GM18505 (cell line): ENCODE results near the gene BCCIP.

Experiments used
- ATAC-seq: cut with Tn5 transposase; IDR thresholded peaks from one replicate; pipeline ENCODE4 v1.9.1; 2021; ENCODE audit not compliant: unreplicated experiment
- POLR2A ChIP-seq: IDR thresholded peaks from 4 replicates; pipeline ENCODE4 v1.6.1; 2011; ENCODE audit warnings: borderline replicate concordance; ENCODE audit not compliant: insufficient read depth, insufficient read length; ENCODE audit errors: extremely low read depth

The BCCIP gene

DNA sequence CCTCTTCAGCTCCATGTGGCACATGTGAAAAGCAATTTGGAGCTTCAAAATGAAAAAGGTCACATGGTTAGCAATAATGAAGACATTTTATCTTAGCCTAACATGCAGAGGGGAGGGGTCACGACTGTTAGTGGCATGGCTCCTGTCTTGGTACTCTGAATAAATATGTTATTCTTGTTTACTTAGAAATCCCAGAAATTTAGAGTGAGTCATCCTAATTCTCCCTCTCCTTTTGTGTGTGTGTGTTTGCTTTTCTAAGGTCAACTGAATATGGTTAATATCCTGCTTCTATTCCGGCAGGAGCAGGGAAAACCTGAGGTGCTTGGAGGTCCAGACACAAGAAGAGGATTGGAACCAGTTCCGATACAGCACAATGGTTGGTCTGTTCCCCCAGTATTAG is 17.6 kb downstream of the BCCIP start:
- no peak for ATAC-seq
- no peak for TF ChIP-seq POLR2A

DNA sequence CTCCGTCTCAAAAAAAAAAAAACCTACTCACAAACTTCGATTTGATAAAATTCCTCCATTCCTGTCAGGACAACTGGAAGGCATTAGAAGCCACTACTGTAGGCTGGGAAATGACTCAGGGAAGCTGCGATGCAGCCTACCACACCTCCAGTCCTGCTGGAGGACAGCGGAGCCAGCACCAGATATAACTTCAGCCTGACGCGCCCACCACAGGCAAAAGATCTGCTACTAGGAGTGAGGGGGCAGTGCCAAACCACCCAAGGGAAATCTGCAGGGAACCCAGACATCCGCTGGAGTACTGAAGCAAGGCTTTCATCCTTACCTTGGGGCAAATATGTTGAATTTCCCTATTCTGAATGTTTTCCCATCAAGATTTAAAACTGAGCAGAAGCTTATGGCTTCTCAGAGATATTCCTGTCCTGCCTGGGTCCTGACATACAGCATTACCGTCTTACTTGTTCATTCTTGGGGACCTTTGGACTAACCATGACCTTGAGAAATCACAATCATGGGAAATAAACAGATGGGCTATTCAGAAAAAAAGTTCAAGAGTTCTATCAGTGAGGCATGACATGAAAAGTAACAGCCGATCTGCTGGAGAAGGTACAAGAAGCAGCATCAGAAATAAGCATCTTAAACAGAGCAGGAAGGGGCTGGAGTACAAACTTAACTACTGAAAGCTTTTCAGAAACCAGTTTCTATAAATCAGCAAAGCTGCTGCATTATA is 20.4 kb downstream of the BCCIP start:
- TF ChIP-seq POLR2A = no peak
- ATAC-seq = no peak

DNA sequence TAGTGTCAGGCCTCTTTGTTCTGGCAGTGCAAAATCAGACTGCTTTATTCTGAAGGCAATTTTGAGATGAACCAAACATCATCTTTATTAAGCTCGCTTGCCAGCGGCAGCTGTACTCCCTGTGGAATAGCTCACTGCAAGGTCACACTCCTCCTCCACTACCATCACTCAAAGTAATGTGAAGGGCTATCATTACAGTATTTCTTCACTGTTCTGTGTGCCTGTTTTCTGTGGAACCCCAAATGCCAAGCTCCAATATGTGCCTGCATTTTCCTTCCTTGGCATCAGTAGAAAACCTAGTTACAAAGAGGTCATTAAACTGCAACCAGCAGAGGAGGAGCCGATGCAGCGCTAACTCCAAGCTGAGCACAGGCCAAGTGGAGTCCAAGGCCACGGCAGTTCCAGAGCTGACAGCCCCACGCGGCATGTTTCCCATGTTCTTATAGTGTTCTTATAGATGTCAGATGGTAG is 21.4 kb downstream of the BCCIP start:
- ATAC-seq = no peak
- no peak for TF ChIP-seq POLR2A

DNA sequence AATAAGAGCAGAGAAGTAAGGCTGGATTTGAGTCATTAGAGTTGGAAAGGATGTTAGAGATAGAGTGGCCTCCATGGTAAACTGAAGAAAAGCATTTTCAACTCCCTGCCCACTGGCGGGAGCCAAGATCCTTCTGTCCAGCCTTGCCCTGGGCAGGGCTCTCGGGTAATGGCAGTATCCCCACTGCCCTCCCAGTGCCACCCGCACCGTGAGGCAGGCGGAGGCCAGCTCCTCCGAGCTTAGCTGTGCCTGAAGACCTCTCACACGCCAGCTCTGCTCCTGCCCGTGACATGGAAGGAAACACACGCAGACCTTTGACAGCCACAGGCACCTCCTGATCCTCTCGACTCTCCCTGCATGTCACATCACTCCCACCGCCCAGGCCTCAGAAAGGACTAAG is 22.3 kb downstream of the BCCIP start:
- no peak for ATAC-seq
- TF ChIP-seq POLR2A = no peak

DNA sequence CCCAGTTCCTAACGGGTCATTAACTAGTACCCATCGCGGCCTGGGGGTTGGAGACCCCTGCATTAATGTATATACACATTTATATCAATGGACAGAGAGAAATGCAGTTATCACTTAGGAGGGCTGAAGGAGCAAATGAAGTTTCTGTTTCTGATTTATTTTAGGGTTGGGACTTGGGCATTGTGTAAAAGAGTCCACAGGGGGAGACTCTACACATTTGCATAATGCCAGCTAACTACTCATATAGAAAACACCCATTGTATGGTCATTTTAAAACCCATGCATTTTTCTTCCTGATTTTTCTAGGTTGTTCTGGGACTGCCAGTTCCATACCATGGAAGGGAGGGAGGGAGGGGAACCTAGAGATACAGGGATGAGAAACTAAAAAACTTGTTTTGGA is 23.5 kb downstream of the BCCIP start:
- no peak for TF ChIP-seq POLR2A
- no peak for ATAC-seq

DNA sequence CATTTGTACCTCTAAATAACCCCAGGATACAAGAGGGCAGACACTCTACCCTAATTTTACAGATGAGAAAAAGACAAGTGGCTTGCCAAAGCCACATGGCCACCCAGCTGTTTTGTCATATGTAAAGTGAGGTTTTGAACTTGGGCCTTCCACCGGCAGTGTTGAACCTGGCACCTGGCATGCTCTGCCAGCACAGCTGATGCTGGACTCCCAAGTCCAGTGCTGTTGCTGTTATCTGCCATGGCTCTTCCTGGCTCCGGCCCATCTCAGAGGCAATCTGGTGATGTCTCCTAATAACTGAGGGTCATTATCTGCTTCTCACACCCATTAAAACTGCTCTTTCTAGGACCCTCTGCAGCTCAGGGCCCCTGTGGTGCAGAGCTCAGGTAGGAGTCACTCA is 25.0 kb downstream of the BCCIP start:
- no peak for TF ChIP-seq POLR2A
- ATAC-seq = no peak

DNA sequence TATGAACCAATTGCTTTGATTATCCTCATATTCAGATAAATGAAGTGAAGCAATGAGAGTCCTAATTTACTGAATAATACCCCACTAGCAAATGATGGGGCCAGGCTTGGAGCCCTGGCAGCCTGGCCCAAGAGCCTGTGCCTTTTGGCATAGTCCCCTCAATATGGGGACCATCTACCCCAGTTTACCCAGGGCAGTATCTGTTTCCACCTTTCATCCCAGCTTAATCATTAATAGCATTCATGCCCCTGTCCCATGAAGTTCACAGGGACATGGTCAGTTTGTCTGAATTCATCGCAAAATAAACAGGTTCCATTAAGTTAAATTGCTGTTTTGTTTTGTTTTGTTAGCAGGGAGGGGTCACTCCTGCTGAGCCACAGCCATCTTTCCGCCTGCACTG is 25.5 kb downstream of the BCCIP start:
- no peak for TF ChIP-seq POLR2A
- no peak for ATAC-seq

DNA sequence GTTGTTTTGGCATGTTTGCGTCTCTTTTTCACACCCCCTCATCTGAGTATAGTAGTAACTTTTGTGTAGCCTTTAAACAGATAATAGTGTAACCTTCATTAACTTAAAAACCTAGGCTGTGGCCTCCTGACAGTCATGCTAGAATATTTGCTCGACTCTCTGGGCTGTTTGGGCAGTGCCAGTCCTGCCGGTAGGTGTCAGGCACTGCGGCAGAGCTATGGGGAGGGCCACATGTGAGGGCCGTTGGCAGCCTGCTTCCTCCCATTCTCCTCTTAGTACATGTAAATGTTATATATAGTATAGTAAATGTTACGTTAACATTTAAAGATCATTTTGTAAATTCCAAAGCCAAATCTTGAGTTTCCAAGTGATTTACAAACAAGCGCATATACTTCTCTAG is 26.1 kb downstream of the BCCIP start:
- no peak for ATAC-seq
- no peak for TF ChIP-seq POLR2A

DNA sequence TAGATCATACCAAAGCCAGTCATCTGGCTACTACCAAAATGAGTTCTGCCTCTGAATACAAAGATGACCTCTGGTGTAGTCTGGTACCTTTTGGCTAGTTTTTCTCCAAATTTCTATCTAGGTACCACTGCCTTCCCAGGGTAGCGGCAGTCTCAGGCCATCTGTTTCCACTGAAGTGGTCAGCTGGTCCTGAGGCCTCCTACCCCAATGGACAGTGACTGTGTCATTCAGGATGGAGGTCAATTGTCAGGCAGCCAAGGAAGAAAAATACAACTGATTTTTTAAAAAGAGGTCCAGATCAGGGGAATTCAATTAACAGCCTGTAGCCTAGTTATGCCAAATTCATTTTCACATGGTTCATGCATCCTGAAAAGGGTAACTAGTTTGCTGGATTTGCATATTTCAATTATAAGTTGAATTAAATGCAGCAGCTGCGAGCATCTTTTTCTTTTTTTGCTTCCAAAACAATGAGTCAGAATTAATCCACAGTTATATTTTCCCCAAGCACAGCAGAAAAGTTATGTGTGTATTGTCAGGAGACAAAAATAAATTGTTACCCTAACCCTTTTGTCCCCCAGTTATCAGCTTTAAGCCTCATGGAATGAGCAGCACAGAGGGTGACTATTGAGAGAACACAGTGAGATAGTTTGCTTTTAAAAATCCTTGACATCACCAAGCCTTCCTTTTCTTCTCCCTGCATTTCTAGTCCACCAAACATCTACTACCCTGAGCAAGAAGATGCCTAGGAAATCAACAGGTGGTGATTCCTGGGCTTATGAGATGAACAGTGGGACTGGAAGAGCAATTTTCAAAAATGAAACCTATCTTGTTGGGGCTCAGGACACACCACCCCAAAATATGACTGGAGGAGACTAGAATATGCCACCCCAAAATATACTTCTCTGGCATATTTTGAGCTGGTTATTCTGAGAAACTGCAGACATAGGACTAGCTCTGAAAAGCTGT is 27.7 kb downstream of the BCCIP start:
- no peak for TF ChIP-seq POLR2A
- no peak for ATAC-seq

DNA sequence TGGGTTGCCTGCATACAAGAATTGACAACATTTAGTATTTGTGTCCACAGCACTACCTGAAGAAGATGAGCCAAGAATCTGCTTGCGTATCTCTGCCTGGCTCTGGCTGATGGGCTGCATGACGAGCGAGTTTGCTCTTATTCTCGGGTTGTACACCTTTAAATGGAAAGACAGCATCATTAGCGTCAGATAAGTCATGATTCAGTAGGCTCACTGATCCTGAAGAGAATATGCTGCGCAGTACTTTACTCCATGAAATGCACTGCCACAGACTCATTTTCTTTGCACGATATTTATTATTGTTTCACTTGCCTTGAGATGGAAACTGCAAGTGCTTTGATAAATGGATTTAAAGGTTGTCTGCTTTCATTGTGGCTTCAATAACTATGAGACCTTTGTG is 29.1 kb downstream of the BCCIP start:
- ATAC-seq = no peak

DNA sequence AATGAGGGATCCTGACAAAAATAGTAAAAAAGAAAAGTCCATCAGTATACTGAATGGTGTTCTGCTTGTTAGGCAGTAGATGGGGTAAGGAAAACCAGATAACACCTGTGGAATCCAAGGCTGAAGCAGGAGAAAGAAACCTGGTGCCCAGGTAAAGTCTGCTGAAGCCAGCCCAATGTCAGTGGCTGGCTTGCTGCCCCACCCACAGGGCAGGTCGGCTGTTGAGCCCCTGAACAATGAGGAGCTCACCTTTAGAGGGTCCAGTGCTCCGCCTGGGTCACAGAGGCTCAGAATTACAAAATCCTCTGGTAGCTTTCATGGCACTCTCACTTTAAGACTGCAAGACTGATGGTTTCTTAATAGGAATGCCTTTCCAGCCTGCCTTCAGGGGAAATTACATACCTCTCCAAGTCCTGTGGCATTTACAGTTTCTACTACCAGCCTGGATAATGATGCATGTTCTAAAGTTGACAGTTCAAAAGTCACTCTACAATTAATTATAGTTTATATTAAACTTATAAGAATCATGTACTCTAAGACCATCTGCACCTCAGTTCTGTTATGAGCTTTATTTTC is 33.9 kb downstream of the BCCIP start:
- TF ChIP-seq POLR2A = no peak
- ATAC-seq = no peak

More for the DNA sequence above, 29.1 kb downstream of the BCCIP start:
- TF ChIP-seq POLR2A = no peak

DNA sequence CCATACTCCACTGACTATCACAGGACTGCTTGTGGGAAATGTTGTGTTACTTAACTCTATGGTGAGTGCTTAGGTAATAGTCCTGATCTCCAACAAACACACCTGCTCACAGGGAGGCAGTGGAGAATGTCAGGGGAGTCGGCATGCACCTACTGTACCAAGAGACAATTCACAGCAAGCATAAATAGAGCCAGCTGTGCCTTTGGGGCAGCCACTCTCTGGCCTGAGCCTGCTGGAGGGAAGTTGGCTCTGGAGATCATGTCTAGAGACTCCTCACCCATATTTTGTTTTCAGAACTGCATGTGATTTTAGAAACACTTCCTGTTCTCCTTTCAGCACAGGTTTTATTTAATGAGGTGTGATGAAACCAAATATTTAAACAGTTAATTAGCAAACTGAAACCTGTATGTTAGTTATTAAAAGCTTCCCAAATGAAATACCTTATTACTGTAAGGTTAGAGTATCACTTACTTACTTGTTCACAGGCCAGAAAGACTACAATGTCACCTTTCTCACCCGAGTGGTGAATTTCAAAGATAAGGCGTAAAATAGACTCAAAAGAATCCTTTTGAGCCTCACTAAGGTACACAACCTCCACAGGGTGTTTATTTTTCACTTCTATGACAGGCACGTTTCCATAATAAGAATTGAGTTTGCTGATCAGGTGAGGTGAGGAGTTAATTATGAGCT is 35.9 kb downstream of the BCCIP start:
- ATAC-seq = no peak
- no peak for TF ChIP-seq POLR2A

DNA sequence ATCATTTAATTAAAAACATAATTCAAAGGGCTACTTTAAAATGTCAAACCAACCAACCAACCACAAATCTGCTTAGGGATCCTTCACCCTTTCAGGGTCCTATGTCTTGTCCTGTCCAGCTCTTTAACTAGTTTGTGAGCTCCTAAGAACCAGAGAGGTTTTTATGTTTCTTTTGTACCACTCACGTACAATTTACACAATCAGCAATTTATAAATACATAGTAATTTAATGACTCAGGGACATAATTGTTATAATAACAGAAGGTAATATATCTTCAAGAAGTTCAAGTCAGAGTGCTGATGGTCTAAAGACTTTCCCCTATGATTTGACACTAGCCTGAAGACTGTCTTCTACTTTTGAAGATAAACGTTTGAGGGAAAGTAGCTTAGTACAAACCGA is 41.8 kb downstream of the BCCIP start:
- no peak for TF ChIP-seq POLR2A
- ATAC-seq = no peak
